ENCODE measurements around the gene PRICKLE1. TPM values are rescaled to one million over a fixed set of nuclear protein-coding genes. Genes with fewer than 3 reads are reported as not detected.

Gene PRICKLE1
- total RNA-seq, 4 donors from 2014 or later = 0.19 to 8.0 (median 2.7) TPM

- Histone ChIP-seq H3K9me3 (no peaks in the 10 kb centered on the region), H3K4me3 (no peak overlapping the region), H3K27me3 (no peaks in the 10 kb centered on the region), H3K36me3 (no peaks in the 10 kb centered on the region), H3K4me1 (no peaks in the 10 kb centered on the region), H3K27ac (no peak overlapping the region)
- DNase-seq = no peak
- 68 to 90% methylated on average over 4 to 5 of the region's 5 CpGs for WGBS, 2 donors
- TF ChIP-seq CTCF (IDR thresholded peaks at IDR 0.05) (no peak), POLR2A (IDR thresholded peaks at IDR 0.05) (no peak)
- intact Hi-C loops (cut with DNase I) = no loop called here
These were observed 18.1 kb upstream of the PRICKLE1 start for GRCh38 chr12:42607584-42608058.

GRCh38 chr12:42606471-42606870 lies 16.9 kb upstream of the PRICKLE1 start:
- 76 to 79% methylated on average over 1 of the region's 1 CpG for WGBS, 2 donors
- intact Hi-C loops (cut with DNase I) = no loop called here
- no peaks in the 10 kb centered on the region for H3K27me3 ChIP-seq

GRCh38 chr12:42605685-42606084 lies 16.1 kb upstream of the PRICKLE1 start:
- Histone ChIP-seq H3K4me3 (no peak overlapping the region), H3K9me3 (no peaks in the 10 kb centered on the region), H3K4me1 (no peaks in the 10 kb centered on the region), H3K36me3 (no peaks in the 10 kb centered on the region), H3K27ac (no peak overlapping the region), H3K27me3 (no peaks in the 10 kb centered on the region)
- TF ChIP-seq CTCF (IDR thresholded peaks at IDR 0.05) (no peak), POLR2A (IDR thresholded peaks at IDR 0.05) (no peak)
- DNase-seq = no peak
- intact Hi-C loops (cut with DNase I) = no loop called here

More at GRCh38 chr12:42606471-42606870, 16.9 kb upstream of the PRICKLE1 start:
- Histone ChIP-seq H3K4me3 (no peak overlapping the region), H3K9me3 (no peaks in the 10 kb centered on the region), H3K27ac (no peak overlapping the region), H3K4me1 (no peaks in the 10 kb centered on the region), H3K36me3 (no peaks in the 10 kb centered on the region)
- DNase-seq = no peak
- TF ChIP-seq CTCF (IDR thresholded peaks at IDR 0.05) (no peak), POLR2A (IDR thresholded peaks at IDR 0.05) (no peak)

GRCh38 chr12:42603246-42603990 lies 13.9 kb upstream of the PRICKLE1 start:
- no peak for DNase-seq
- Histone ChIP-seq H3K27ac (no peak overlapping the region), H3K36me3 (no peaks in the 10 kb centered on the region), H3K27me3 (no peaks in the 10 kb centered on the region), H3K4me1 (no peaks in the 10 kb centered on the region), H3K9me3 (no peaks in the 10 kb centered on the region), H3K4me3 (no peak overlapping the region)
- 55 to 59% methylated on average over 6 of the region's 6 CpGs for WGBS, 2 donors
- intact Hi-C loops (cut with DNase I) = no loop called here
- TF ChIP-seq CTCF (IDR thresholded peaks at IDR 0.05) = no peak
- no peak for TF ChIP-seq POLR2A (IDR thresholded peaks at IDR 0.05)

GRCh38 chr12:42593874-42594273 lies 4.3 kb upstream of the PRICKLE1 start:
- no peak for DNase-seq
- WGBS, 2 donors = 53 to 66% methylated on average over 2 of the region's 2 CpGs
- Histone ChIP-seq H3K9me3 (no peaks in the 10 kb centered on the region), H3K4me3 (no peak overlapping the region), H3K4me1 (peaks cover 6 to 20% (median 10%) of the 10 kb centered on the region in 3 donors), H3K36me3 (no peaks in the 10 kb centered on the region), H3K27ac (no peak overlapping the region), H3K27me3 (peaks cover 0 to 50% (median under 1%) of the 10 kb centered on the region in 4 donors)
- intact Hi-C loops (cut with DNase I) = no loop called here
- TF ChIP-seq POLR2A (IDR thresholded peaks at IDR 0.05) = no peak
- no peak for TF ChIP-seq CTCF (IDR thresholded peaks at IDR 0.05)
